Activated T-helper 17 cell treated with anti-CD3 and anti-CD28 coated beads, Interleukin-2, amount 50 U/mL, for 72 hours (primary cell): ENCODE data around the gene COG7. TPM values are rescaled to one million over a fixed set of nuclear protein-coding genes. Genes with fewer than 3 reads are reported as not detected.

Experiments
- total RNA-seq, 2 donors: library from RNA; stranded (reverse); gene quantifications; one replicate each; pipeline ENCODE4 v1.2.3, GENCODE V29; 2022

Gene COG7
- total RNA-seq, 2 donors from 2014 or later = 21.2 to 29.4 TPM

Other genes with a start within 250 kb of the COG7 start
- gene SCNN1B, start 150.9 kb downstream of the COG7 start, total RNA-seq = not detected
- gene GGA2, start 57.3 kb upstream of the COG7 start, total RNA-seq = 100 to 1,000 TPM in 1 of 2 donors, 10 to 100 TPM in 1; 87.2 to 138 TPM
- gene EARS2, start 104.2 kb upstream of the COG7 start, total RNA-seq = 10 to 100 TPM; 23.1 to 25.3 TPM
- gene UBFD1, start 104.5 kb upstream of the COG7 start, total RNA-seq = 10 to 100 TPM; 42.1 to 58.2 TPM
- gene NDUFAB1, start 143.1 kb upstream of the COG7 start, total RNA-seq = 100 to 1,000 TPM in 1 of 2 donors, 10 to 100 TPM in 1; 76.9 to 152 TPM
- 10 to 100 TPM; 17.6 to 20.5 TPM for gene PALB2, start 188.1 kb upstream of the COG7 start, total RNA-seq
- 10 to 100 TPM; 60.6 to 98.6 TPM for gene DCTN5, start 188.3 kb upstream of the COG7 start, total RNA-seq
- 100 to 1,000 TPM in 1 of 2 donors, 10 to 100 TPM in 1; 64.0 to 104 TPM for gene PLK1, start 225.7 kb upstream of the COG7 start, total RNA-seq